OCI-LY1 (cell line): ENCODE results near the gene UBE2L6.
"Not testable (repeated sequence)": the region's sequence is repeated elsewhere in the genome, so short reads cannot be mapped to it uniquely, and the experiment has no call there.

Experiments
- H2AFZ ChIP-seq: fragments of 200-600 bp; sonication (generic), shearing (Covaris generic); 2 replicates; pipeline ENCODE4 v1.6.0; 2014; ENCODE audit warnings: antibody characterized with exemption, mild to moderate bottlenecking, low read length
- H3F3A ChIP-seq: fragments of 200-600 bp; sonication (generic), shearing (Covaris generic); 2 replicates; pipeline ENCODE4 v1.6.0; 2014; ENCODE audit warnings: mild to moderate bottlenecking, antibody characterized with exemption, low read length, moderate library complexity; ENCODE audit not compliant: insufficient read depth
- H3K27ac ChIP-seq: fragments of 200-600 bp; sonication (generic); 2 replicates; pipeline ENCODE4 v1.5.1; 2014; ENCODE audit warnings: low read length, mixed run types, mild to moderate bottlenecking, low read depth; ENCODE audit not compliant: poor library complexity, severe bottlenecking
- H3K27me3 ChIP-seq: fragments of 200-600 bp; sonication (generic); 2 replicates; pipeline ENCODE4 v1.6.0; 2014; ENCODE audit warnings: antibody characterized with exemption, mild to moderate bottlenecking, low read length, moderate library complexity; ENCODE audit not compliant: insufficient read depth
- H3K36me3 ChIP-seq: fragments of 200-600 bp; sonication (generic); 2 replicates; pipeline ENCODE4 v1.6.1; 2014; ENCODE audit warnings: mild to moderate bottlenecking, antibody characterized with exemption, low read length, moderate library complexity, mixed read lengths; ENCODE audit not compliant: insufficient read depth
- H3K4me1 ChIP-seq: fragments of 200-600 bp; sonication (generic); 2 replicates; pipeline ENCODE4 v1.5.1; 2014; ENCODE audit warnings: mild to moderate bottlenecking, low read length, moderate library complexity; ENCODE audit not compliant: insufficient read depth, severe bottlenecking
- H3K4me2 ChIP-seq: fragments of 200-600 bp; sonication (generic), shearing (Covaris generic); 2 replicates; pipeline ENCODE4 v1.6.1; 2014; ENCODE audit warnings: low read length
- H3K4me3 ChIP-seq: fragments of 200-600 bp; sonication (generic); 2 replicates; pipeline ENCODE4 v1.5.1; 2014; ENCODE audit warnings: low read length, low read depth, mild to moderate bottlenecking, mixed read lengths; ENCODE audit not compliant: poor library complexity, severe bottlenecking
- H3K79me2 ChIP-seq: fragments of 200-600 bp; shearing (Covaris generic); 2 replicates; pipeline ENCODE4 v1.6.1; 2016; ENCODE audit warnings: mixed run types, low read length, mixed read lengths; ENCODE audit not compliant: insufficient read depth
- H3K9ac ChIP-seq: fragments of 200-600 bp; sonication (generic), shearing (Covaris generic); 2 replicates; pipeline ENCODE4 v1.6.1; 2014; ENCODE audit warnings: mild to moderate bottlenecking, low read length, mixed read lengths
- H3K9me2 ChIP-seq: fragments of 200-600 bp; sonication (generic), shearing (Covaris generic); 2 replicates; pipeline ENCODE4 v1.6.1; 2014; ENCODE audit warnings: low read depth, mild to moderate bottlenecking, low read length, mixed read lengths
- H3K9me3 ChIP-seq: fragments of 200-600 bp; shearing (Covaris generic); 2 replicates; pipeline ENCODE4 v1.6.1; 2014; ENCODE audit warnings: low read length, mixed read lengths
- H4K20me1 ChIP-seq: fragments of 200-600 bp; sonication (generic), shearing (Covaris generic); 2 replicates; pipeline ENCODE4 v1.6.0; 2016; ENCODE audit warnings: mild to moderate bottlenecking, low read length; ENCODE audit not compliant: insufficient read depth
- EZH2 ChIP-seq: fragments of 200-600 bp; sonication (generic), shearing (Covaris generic); IDR thresholded peaks from 2 replicates; pipeline ENCODE4 v1.8.0; 2017; ENCODE audit warnings: borderline replicate concordance, mixed run types, mild to moderate bottlenecking, antibody characterized with exemption, low read length, moderate library complexity, mixed read lengths
- TF ChIP-seq, protein P1 (sequence below): fragments of 200-600 bp; sonication (generic), shearing (Covaris generic); IDR thresholded peaks from 2 replicates; pipeline ENCODE4 v1.5.1; 2017; ENCODE audit warnings: mild to moderate bottlenecking, antibody characterized with exemption, low read length, moderate library complexity, mixed read lengths

Gene UBE2L6

GRCh38 chr11:57541169-57541568 is 26.3 kb downstream of the UBE2L6 start:
- Histone ChIP-seq H3K9ac (no peak overlapping the region), H3K4me1 (no peaks in the 10 kb centered on the region), H3K27ac (no peak overlapping the region), H3K4me3 (no peak overlapping the region), H3K36me3 (no peaks in the 10 kb centered on the region), H3K9me2 (no peaks in the 10 kb centered on the region), H3F3A (no peaks in the 10 kb centered on the region), H2AFZ (no peak overlapping the region), H3K27me3 (no peaks in the 10 kb centered on the region), H4K20me1 (no peaks in the 10 kb centered on the region), H3K4me2 (no peak overlapping the region), H3K79me2 (no peaks in the 10 kb centered on the region), H3K9me3 (no peaks in the 10 kb centered on the region)
- TF ChIP-seq EZH2 = no peak
- TF ChIP-seq, protein P1, sequence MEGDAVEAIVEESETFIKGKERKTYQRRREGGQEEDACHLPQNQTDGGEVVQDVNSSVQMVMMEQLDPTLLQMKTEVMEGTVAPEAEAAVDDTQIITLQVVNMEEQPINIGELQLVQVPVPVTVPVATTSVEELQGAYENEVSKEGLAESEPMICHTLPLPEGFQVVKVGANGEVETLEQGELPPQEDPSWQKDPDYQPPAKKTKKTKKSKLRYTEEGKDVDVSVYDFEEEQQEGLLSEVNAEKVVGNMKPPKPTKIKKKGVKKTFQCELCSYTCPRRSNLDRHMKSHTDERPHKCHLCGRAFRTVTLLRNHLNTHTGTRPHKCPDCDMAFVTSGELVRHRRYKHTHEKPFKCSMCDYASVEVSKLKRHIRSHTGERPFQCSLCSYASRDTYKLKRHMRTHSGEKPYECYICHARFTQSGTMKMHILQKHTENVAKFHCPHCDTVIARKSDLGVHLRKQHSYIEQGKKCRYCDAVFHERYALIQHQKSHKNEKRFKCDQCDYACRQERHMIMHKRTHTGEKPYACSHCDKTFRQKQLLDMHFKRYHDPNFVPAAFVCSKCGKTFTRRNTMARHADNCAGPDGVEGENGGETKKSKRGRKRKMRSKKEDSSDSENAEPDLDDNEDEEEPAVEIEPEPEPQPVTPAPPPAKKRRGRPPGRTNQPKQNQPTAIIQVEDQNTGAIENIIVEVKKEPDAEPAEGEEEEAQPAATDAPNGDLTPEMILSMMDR = no peak

DNA sequence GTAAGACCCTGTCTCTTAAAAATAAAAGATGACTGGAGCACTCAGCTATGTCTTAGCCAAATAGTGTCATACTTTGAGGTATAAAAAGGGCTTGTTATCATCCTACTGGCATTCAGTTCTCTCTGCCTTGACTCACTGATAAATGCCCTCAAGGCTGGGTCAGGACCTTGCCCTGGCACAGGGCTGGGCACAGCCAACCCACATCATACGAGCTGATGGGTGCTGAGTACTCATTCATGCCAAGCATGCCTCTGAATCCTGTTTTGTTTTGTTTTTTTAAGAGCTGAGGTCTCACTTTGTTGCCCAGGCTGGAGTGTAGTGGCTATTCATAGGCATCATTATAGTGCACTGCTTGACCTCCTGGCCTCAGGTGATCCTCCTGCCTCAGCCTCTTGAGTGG is 28.1 kb downstream of the UBE2L6 start:
- TF ChIP-seq, protein P1 = no peak
- TF ChIP-seq EZH2 = no peak
- Histone ChIP-seq H3K9me3 (no peaks in the 10 kb centered on the region), H3K4me3 (no peak overlapping the region), H3K9me2 (no peaks in the 10 kb centered on the region), H3F3A (no peaks in the 10 kb centered on the region), H3K27ac (no peak overlapping the region), H3K9ac (no peak overlapping the region), H3K27me3 (no peaks in the 10 kb centered on the region), H3K36me3 (no peaks in the 10 kb centered on the region), H3K4me1 (no peaks in the 10 kb centered on the region), H3K4me2 (no peak overlapping the region), H4K20me1 (no peaks in the 10 kb centered on the region), H2AFZ (no peak overlapping the region), H3K79me2 (no peaks in the 10 kb centered on the region)

DNA sequence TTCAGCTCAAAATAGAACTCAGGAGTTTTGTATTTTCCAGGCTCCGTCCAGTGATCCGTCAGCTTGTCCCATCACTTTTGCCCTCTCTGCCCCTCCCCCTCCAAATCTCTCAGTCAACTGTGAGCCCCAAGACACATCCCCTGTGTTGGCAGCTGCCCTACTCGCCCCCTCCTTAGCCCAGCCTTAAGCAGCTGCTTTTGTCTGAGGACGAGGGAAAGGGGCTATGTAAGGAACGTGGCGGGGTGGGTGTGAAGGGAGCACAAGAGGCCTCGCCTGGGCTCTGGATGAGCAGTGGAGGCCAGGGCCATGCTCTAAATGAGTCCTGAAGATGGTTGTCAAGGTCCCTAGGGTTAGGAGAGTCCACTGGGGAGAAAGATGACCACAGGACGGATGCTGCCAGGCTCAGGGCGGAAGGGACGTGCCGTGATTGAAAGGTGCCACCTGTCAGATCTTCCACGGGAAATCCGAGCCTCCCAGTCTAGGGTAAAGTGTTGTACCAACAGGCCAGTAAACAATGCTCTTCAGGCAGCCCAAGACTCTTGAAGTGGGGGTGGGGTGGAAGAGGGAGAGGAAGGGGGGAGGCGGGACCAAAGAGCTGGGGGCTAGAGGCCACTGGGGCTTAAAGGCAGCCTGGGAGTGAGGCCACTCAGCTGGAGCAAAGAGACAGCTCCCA is 30.4 kb downstream of the UBE2L6 start, which contains the start of gene SMTNL1:
SMTNL1 (plus strand) TSS at position 649 of the 673 bp plus-strand sequence. CDS start 5,048 bp downstream, outside the sequence.
- H3K79me2 ChIP-seq = no peaks in the 10 kb centered on the region
- TF ChIP-seq EZH2 = no peak
- TF ChIP-seq, protein P1 = no peak
- no peak within 1 kb of the TSS for H3K9ac ChIP-seq
- H3K27ac ChIP-seq = no peak within 1 kb of the TSS
- no peak within 1 kb of the TSS for H3K4me3 ChIP-seq
- H3K4me1 ChIP-seq = no peaks in the 10 kb centered on the region
- H3K27me3 ChIP-seq = no peaks in the 10 kb centered on the region
- H2AFZ ChIP-seq = no peak within 1 kb of the TSS
- H3K36me3 ChIP-seq = no peaks in the 10 kb centered on the region
- no peak within 1 kb of the TSS for H3K4me2 ChIP-seq
- no peaks in the 10 kb centered on the region for H3K9me3 ChIP-seq
- no peaks in the 10 kb centered on the region for H3F3A ChIP-seq
- H4K20me1 ChIP-seq = no peaks in the 10 kb centered on the region
- H3K9me2 ChIP-seq = no peaks in the 10 kb centered on the region

DNA sequence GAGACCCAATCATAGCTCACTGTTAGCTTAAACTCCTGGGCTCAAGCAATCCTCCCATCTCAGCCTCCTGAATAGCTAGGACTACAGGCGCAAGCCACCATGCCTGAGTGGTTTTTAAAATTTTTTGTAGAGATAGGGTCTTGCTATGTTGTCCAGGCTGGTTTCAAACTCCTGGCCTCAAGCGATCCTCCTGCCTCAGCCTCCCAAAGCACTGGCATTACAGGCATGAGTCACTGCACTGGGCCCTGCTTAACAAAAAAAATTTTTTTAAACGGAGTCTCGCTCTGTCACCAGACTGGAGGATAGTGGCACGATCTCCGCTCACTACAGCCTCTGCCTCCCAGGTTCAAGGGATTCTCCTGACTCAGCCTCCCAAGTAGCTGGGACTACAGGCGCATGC is 33.0 kb downstream of the UBE2L6 start:
- not testable (repeated sequence) for H3K36me3 ChIP-seq, H3K4me2 ChIP-seq, H3K27me3 ChIP-seq, H3K79me2 ChIP-seq, H3K27ac ChIP-seq, H2AFZ ChIP-seq, H3K9ac ChIP-seq, H3K9me3 ChIP-seq, H3K4me3 ChIP-seq, H3F3A ChIP-seq, H4K20me1 ChIP-seq, H3K9me2 ChIP-seq
- peaks cover 13% of the 10 kb centered on the region for H3K4me1 ChIP-seq
